ENCODE data around the gene SMARCB1.

The SMARCB1 gene

GRCh38 chr22:23780146-23780748 is 6.5 kb upstream of the SMARCB1 start:
- DNase-seq, result no peak

DNA sequence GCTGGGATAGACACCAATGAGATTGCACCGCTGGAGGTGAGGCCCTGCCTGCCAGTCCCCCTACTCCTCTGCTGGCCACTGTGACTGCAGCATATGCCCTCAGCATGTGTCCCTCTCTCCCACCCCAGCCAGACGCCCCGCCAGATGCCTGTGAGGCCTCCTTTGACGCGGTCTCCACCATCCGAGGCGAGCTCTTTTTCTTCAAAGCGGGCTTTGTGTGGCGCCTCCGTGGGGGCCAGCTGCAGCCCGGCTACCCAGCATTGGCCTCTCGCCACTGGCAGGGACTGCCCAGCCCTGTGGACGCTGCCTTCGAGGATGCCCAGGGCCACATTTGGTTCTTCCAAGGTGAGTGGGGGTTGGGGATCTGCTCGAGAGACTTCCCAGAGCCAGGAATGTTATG is 5.7 kb upstream of the SMARCB1 start:
- DNase-seq, result peak in 54 of 56 donors; percentile 15 to 90 (median 75)

DNA sequence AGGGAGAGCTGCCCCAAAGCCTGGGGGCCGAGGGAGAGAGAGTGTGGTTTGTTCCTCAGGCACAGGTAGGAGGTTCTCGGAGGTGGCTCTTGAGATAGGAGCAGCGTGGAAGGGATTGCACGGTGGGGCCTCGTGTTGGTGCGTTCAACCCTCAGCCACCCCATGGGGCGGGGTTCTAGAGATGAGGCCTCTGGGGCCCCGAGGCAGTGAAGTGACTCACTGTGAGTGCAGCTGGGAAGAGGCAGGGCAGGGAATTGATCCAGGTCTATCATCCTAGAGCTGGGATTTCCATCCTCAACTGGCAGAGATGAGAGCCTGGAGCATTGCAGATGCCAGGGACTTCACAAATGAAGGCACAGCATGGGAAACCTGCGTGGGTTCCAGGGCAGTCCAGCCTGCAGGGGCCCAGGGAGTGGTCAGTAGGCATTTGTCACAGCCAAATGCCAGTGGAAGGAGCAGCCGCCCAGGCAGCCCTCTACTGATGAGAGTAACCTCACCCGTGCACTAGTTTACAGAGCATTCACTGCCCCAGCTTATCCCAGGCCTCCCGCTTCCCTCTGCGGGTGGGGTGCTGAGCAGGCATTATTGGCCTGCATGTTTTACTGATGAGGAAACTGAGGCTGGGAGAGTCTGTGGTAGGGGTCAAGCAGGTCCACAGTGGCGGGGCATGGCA is 5.1 kb upstream of the SMARCB1 start:
- peak in 8 of 56 donors; percentile 20 to 49 (median 41) for DNase-seq

DNA sequence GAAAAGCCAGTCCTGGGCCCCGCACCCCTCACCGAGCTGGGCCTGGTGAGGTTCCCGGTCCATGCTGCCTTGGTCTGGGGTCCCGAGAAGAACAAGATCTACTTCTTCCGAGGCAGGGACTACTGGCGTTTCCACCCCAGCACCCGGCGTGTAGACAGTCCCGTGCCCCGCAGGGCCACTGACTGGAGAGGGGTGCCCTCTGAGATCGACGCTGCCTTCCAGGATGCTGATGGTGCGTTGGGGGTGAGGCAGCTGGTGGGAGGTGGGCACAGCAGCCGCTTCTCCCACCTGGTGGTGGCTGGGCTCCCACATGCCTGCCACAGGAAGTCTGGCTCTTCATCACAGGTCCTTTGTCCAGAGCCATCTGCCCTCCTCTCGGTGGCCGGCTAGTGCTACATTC is 4.5 kb upstream of the SMARCB1 start:
- no peak for DNase-seq

- DNase-seq, result no peak
Observed at GRCh38 chr22:23782703-23783102, 4.1 kb upstream of the SMARCB1 start.

GRCh38 chr22:23783265-23784150 is 3.3 kb upstream of the SMARCB1 start:
- no peak for DNase-seq

GRCh38 chr22:23784215-23784732 is 2.5 kb upstream of the SMARCB1 start:
- no peak for DNase-seq

GRCh38 chr22:23786261-23786710 is 480 bp upstream of the SMARCB1 start:
- DNase-seq, result no peak

DNA sequence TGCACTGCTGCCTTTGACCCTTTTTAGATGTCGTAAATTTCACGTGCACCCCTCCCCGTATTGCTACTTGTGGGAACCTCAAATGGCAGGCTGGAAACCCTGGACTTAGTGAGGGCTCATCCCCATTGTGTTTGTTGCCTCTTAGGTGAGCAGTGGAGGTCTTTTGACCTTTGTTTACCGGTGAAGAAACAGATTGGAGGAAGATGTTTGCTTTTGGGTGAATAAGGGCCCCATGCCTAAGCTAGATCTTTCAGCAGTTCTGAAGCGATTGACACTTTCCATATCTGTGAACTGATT is 782 bp downstream of the SMARCB1 start:
- DNase-seq, result no peak

DNA sequence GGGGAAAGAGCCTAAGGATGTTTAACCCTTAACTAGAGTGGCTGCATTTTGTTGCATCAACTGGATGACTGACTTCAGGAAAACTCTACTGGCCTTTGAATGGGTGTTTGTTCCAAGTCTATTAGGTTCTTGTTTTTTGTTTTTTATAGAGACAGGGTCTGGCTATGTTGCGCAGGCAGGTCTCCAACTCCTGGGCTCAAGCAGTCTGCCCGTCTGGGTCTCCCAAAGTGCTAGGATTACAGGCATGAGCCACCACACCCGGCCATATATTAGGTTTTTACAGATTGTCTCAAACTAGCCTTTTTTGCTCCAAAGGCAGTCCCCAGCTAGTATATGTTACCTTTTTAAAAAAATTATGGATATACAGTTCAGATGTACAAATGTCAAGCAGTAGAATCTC is 1.1 kb downstream of the SMARCB1 start:
- DNase-seq, result no peak

- DNase-seq, result no peak
Observed at GRCh38 chr22:23789121-23789520, 2.4 kb downstream of the SMARCB1 start.

DNA sequence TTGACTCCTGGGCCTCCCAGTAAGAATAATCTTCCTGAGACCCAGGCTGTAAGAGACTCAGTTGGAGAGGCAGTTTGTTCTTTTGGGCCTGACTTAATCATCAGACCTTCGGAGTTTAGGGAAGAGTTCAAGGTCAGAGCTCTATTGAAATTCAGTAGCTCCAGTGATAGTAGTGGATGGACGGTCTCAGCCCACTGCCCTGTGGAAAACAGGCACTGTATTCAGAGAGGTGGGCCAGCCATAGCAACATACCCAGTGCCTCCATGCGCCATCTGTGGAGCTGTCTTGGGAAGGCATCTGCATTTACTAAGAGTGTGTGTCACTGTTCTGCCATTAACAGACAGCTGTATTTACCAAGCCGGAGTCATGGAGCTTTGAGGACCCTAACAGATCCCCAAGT is 2.9 kb downstream of the SMARCB1 start:
- DNase-seq, result peak in 4 of 56 donors; percentile 9 to 46 (median 29)

- DNase-seq, result no peak
Observed at GRCh38 chr22:23790819-23791737, 4.3 kb downstream of the SMARCB1 start.

DNA sequence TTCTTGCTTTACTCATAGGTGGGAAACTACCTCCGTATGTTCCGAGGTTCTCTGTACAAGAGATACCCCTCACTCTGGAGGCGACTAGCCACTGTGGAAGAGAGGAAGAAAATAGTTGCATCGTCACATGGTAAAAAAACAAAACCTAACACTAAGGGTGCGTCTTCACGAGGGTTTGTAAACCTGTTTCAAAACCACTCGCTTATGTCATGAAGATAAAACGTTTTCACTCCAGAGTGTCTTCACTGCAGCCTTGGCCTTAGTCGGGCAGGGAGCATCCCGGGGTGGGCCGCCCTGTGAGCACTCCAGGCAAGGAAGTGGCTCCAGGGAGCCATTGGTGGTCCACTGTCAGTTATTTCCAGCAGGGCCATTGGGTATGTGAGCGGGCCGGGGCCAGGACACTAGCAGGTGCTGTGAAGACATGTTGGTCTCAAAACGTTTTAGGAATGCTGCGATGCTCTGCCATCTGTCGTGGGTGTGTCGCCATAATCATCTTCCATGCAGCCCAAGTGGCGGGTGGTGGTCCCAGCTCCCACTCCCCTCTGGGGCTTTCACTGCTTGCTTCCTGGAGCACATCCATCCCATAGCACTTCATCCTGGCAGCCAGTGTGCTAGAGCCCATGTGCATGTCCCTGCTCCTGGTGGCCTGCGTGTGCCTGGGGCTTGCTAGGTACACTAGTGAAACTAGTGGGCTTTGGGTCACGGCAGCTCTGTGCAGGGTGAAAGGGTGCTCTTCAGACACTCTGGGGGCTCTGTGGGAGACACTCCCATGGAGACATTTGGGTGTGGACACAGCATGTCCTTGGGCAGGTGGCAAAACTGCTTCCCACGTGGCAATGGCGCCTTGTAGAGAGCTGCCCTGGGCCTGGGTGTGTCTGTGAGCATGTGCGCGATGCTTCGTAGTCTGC is 5.2 kb downstream of the SMARCB1 start:
- DNase-seq, result no peak

GRCh38 chr22:23793326-23793725 is 6.6 kb downstream of the SMARCB1 start:
- no peak for DNase-seq

DNA sequence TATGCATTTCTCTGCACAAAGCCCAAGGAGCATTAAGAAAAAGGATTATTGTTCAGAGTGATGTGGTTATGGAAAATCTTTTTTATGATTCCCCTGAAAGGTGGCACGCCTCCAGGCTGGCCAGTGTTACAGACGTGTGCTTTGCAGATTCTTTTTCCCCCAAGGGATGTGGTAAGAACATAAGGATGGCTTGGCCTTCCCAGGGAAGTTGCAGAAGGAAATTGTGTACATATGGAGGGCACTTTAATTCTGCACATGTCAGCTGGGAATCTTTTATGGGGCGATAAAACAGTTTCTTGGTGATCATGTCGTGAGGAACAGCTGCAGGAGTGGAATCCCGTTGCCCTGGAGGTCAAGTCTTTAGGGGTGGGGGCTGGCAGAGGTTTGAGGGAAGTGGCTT is 9.7 kb downstream of the SMARCB1 start:
- DNase-seq, result no peak

DNA sequence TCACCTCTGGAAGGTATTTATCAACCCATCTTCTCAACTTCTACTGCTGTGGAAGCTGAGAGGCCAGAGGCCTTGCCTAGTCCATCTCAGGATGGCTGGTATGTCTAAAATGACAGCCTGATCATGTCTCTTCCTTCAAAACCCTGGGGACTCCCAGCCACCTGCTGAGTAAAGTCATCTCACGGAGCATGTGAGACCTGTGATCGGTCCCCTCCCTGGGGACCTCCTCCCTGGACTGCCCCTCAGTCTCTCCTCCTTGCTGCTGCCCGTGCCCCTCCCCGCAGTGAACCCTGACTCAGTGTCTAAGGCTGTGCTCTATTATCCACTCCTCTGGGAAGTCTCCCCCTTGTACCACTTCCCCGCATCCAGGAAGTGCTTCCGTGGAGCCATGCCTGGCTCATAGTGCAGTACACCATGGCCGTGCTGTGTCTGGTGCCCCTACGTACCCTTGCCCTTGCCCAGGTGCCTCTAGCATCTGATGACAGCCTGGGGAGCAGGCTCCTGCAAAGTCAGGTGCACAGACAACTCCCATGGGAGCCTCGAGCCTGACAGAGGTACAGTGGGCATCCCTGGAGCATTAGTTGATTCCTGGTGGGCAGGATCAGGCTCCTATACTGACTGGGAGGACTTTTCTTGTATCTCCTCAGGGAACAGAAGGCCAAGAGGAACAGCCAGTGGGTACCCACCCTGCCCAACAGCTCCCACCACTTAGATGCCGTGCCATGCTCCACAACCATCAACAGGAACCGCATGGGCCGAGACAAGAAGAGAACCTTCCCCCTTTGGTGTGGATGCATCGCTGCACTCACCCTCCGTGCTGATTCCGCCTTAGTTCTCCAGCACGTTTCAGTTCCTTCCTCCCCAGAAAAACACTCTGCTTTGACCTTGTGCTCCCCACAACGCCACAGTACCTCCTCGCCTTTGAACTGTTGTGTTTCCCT is 13.8 kb downstream of the SMARCB1 start:
- DNase-seq, result no peak

- no peak for DNase-seq
Observed at GRCh38 chr22:23801238-23801821, 14.6 kb downstream of the SMARCB1 start.
